A549 (cell line): ENCODE measurements around the gene C2orf49.

Source experiments
- EP300 ChIP-seq, 2 experiments: fragments of >200 bp; sonication (Bioruptor Twin); formaldehyde crosslinking; IDR thresholded peaks; 2 replicates in 1 of 2; 3 replicates in 1 of 2; pipeline ENCODE4 v1.6.1; 2016 to 2017
- JUNB ChIP-seq: fragments of >200 bp; sonication (Bioruptor Twin); formaldehyde crosslinking; IDR thresholded peaks from 2 replicates; pipeline ENCODE4 v1.6.1; 2016
- KDM5A ChIP-seq: fragments of 200-600 bp; sonication (generic); IDR thresholded peaks from 2 replicates; pipeline ENCODE4 v1.6.1; 2016; ENCODE audit warnings: antibody characterized with exemption, mild to moderate bottlenecking
- NFE2L2 ChIP-seq: fragments of 150-350 bp; conservative IDR thresholded peaks from 2 replicates; pipeline ENCODE4 v1.6.1; 2014; ENCODE audit warnings: low read length
- NR3C1 ChIP-seq: fragments of >200 bp; sonication (Bioruptor Twin); formaldehyde crosslinking; IDR thresholded peaks from 3 replicates; pipeline ENCODE4 v1.6.1; 2017
- POLR2A ChIP-seq: IDR thresholded peaks from 2 replicates; pipeline ENCODE4 v1.6.1; 2012; ENCODE audit warnings: mild to moderate bottlenecking, low read length
- RAD21 ChIP-seq, 2 experiments: fragments of >200 bp in 1 of 2; sonication (Bioruptor Twin) in 1 of 2; formaldehyde crosslinking in 1 of 2; IDR thresholded peaks in 1 of 2; conservative IDR thresholded peaks in 1 of 2; 2 replicates in 1 of 2; 3 replicates in 1 of 2; pipeline ENCODE4 v1.6.1; 2012 to 2018; ENCODE audit warnings: inconsistent platforms in 1 of 2
- RCOR1 ChIP-seq: fragments of 150-350 bp; IDR thresholded peaks from 2 replicates; pipeline ENCODE4 v1.6.1; 2014; ENCODE audit warnings: antibody characterized with exemption, low read length, low read depth
- REST ChIP-seq: fragments of 200-600 bp; sonication (generic); IDR thresholded peaks from 2 replicates; pipeline ENCODE4 v1.6.1; 2016; ENCODE audit warnings: antibody characterized with exemption, mild to moderate bottlenecking, moderate library complexity
- TFCP2L1 ChIP-seq: fragments of 250-450 bp; sonication (Bioruptor Pico); IDR thresholded peaks from 2 replicates; pipeline ENCODE4 v1.5.0; 2021; ENCODE audit warnings: mild to moderate bottlenecking
- TF ChIP-seq, protein P1 (sequence below): fragments of >200 bp; sonication (Bioruptor Twin); formaldehyde crosslinking; IDR thresholded peaks from 3 replicates; pipeline ENCODE4 v1.5.1; 2016
- TF ChIP-seq, protein P2 (sequence below): fragments of 450-650 bp; IDR thresholded peaks from 2 replicates; pipeline ENCODE4 v1.6.1; 2014; ENCODE audit warnings: antibody characterized with exemption
- TF ChIP-seq, protein P3 (sequence below): fragments of 250-450 bp; sonication (Bioruptor Pico); IDR thresholded peaks from 2 replicates; pipeline ENCODE4 v1.5.0; 2021; ENCODE audit warnings: mild to moderate bottlenecking, moderate library complexity, borderline replicate concordance

GRCh38 chr2:105395691-105396090 is 58.4 kb downstream of the C2orf49 start:
- TF ChIP-seq RAD21 (conservative IDR thresholded peaks at IDR 0.05 in 1 of 2, IDR thresholded peaks at IDR 0.05 in 1 of 2): no peak
- TF ChIP-seq, protein P1, sequence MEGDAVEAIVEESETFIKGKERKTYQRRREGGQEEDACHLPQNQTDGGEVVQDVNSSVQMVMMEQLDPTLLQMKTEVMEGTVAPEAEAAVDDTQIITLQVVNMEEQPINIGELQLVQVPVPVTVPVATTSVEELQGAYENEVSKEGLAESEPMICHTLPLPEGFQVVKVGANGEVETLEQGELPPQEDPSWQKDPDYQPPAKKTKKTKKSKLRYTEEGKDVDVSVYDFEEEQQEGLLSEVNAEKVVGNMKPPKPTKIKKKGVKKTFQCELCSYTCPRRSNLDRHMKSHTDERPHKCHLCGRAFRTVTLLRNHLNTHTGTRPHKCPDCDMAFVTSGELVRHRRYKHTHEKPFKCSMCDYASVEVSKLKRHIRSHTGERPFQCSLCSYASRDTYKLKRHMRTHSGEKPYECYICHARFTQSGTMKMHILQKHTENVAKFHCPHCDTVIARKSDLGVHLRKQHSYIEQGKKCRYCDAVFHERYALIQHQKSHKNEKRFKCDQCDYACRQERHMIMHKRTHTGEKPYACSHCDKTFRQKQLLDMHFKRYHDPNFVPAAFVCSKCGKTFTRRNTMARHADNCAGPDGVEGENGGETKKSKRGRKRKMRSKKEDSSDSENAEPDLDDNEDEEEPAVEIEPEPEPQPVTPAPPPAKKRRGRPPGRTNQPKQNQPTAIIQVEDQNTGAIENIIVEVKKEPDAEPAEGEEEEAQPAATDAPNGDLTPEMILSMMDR: no peak
- TF ChIP-seq POLR2A: no peak
- TF ChIP-seq KDM5A: no peak
- no peak for TF ChIP-seq EP300 (IDR thresholded peaks at IDR 0.05)
- no peak for TF ChIP-seq NR3C1
- no peak for TF ChIP-seq RCOR1
- no peak for TF ChIP-seq REST
- TF ChIP-seq NFE2L2: no peak
- TF ChIP-seq, protein P2, sequence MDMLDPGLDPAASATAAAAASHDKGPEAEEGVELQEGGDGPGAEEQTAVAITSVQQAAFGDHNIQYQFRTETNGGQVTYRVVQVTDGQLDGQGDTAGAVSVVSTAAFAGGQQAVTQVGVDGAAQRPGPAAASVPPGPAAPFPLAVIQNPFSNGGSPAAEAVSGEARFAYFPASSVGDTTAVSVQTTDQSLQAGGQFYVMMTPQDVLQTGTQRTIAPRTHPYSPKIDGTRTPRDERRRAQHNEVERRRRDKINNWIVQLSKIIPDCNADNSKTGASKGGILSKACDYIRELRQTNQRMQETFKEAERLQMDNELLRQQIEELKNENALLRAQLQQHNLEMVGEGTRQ: no peak
- TF ChIP-seq, protein P3, sequence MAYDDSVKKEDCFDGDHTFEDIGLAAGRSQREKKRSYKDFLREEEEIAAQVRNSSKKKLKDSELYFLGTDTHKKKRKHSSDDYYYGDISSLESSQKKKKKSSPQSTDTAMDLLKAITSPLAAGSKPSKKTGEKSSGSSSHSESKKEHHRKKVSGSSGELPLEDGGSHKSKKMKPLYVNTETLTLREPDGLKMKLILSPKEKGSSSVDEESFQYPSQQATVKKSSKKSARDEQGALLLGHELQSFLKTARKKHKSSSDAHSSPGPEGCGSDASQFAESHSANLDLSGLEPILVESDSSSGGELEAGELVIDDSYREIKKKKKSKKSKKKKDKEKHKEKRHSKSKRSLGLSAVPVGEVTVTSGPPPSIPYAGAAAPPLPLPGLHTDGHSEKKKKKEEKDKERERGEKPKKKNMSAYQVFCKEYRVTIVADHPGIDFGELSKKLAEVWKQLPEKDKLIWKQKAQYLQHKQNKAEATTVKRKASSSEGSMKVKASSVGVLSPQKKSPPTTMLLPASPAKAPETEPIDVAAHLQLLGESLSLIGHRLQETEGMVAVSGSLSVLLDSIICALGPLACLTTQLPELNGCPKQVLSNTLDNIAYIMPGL (CRISPR knock-in tag): no peak
- no peak for TF ChIP-seq TFCP2L1 (CRISPR knock-in tag)
- no peak for TF ChIP-seq JUNB
